GM23338 (cell line): ENCODE data around the gene FBXW12.
"Not testable (repeated sequence)": the region's sequence is repeated elsewhere in the genome, so short reads cannot be mapped to it uniquely, and the experiment has no call there.

Experiments used
- CREB1 ChIP-seq: fragments of 250-450 bp; sonication (Bioruptor Pico); IDR thresholded peaks from 2 replicates; pipeline ENCODE4 v1.5.0; 2020; ENCODE audit warnings: low read depth, mild to moderate bottlenecking, moderate library complexity
- CTCF ChIP-seq, 2 experiments: fragments of 200-600 bp in 1 of 2; sonication (generic) in 1 of 2; conservative IDR thresholded peaks; 2 replicates each; pipeline versions ENCODE4 v1.5.1 to v1.6.1; 2016 to 2017; ENCODE audit warnings: antibody characterized with exemption in 2 of 2, low read depth in 2 of 2, mild to moderate bottlenecking in 2 of 2, moderate library complexity in 1 of 2
- ETS1 ChIP-seq: IDR thresholded peaks from 2 replicates; pipeline ENCODE4 v1.6.1; 2016; ENCODE audit warnings: antibody characterized with exemption
- EZH2 ChIP-seq: fragments of 200-600 bp; sonication (generic); IDR thresholded peaks from one replicate; pipeline ENCODE4 v1.8.0; 2017; ENCODE audit warnings: antibody characterized with exemption, mild to moderate bottlenecking, low read depth; ENCODE audit not compliant: unreplicated experiment
- EZH2phosphoT487 ChIP-seq: fragments of 200-600 bp; sonication (generic); IDR thresholded peaks from one replicate; pipeline ENCODE4 v1.8.1; 2018; ENCODE audit warnings: antibody characterized with exemption; ENCODE audit not compliant: unreplicated experiment
- JUNB ChIP-seq: IDR thresholded peaks from one replicate; pipeline ENCODE4 v1.6.1; 2016; ENCODE audit warnings: antibody characterized with exemption; ENCODE audit not compliant: unreplicated experiment
- POLR2AphosphoS5 ChIP-seq: IDR thresholded peaks from 2 replicates; pipeline ENCODE4 v1.6.1; 2016; ENCODE audit warnings: antibody characterized with exemption, low read depth
- REST ChIP-seq: IDR thresholded peaks from one replicate; pipeline ENCODE4 v1.6.1; 2018; ENCODE audit warnings: antibody characterized with exemption; ENCODE audit not compliant: unreplicated experiment
- ZNF114 ChIP-seq: fragments of 250-450 bp; sonication (Bioruptor Pico); IDR thresholded peaks from 2 replicates; pipeline ENCODE4 v1.5.0; 2020; ENCODE audit warnings: mild to moderate bottlenecking, moderate library complexity
- ZNF331 ChIP-seq: fragments of 250-450 bp; sonication (Bioruptor Pico); IDR thresholded peaks from 2 replicates; pipeline ENCODE4 v1.5.0; 2020; ENCODE audit warnings: low read depth, mild to moderate bottlenecking, moderate library complexity

- TF ChIP-seq CTCF (conservative IDR thresholded peaks at IDR 0.05; ENCODE audit: low read depth in 2 of 2); CREB1 (CRISPR knock-in tag); POLR2AphosphoS5; REST; EZH2; EZH2phosphoT487; ZNF331 (CRISPR knock-in tag); JUNB; ETS1; ZNF114 (CRISPR knock-in tag): not testable (repeated sequence)
Measured at GRCh38 chr3:48333346-48334245, 38.4 kb upstream of the FBXW12 start, which contains the start of gene SPINK8.
